Cortex of kidney (tissue), 1 donor: Measurements from ENCODE around the gene PCYT2.
A peak's percentile ranks its signal among the peaks of the same experiment; 100 is the strongest.

ENCODE experiments used
- DNase-seq: peaks from one replicate; lab custom pipeline; 2025; lab: John Stamatoyannopoulos, UW

Gene PCYT2

GRCh38 chr17:81869221-81870130 is 41.7 kb downstream of the PCYT2 start:
- no peak for DNase-seq

DNA sequence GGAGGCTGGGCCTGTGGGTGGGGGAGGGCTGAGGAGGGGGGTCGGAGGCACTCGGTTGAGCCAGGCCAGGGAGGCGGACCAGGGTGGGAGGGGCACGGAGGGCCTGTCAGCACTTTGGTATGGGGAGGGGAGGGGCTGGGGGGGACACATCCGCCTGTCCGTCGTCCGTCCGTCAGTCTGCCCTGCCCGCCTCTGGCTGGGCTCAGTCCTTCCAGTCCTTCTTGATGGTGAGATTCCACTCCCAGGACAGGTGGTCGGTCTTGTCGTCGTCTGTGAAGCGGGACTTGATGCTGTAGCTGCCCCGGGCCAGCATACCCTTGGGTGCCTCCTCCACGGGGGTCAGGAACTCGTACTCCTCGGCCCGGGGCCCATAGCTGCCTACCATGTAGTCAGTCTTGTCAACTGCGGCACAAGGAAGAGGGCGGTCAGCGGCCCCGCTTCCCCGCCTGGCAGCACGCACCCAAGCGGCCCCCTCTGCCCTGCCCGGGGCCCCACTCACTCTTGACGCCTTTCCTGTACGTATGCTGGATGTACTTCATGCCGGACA is 42.5 kb downstream of the PCYT2 start:
- DNase-seq: no peak

- DNase-seq: no peak
These were observed 43.1 kb downstream of the PCYT2 start for GRCh38 chr17:81867991-81868673.

GRCh38 chr17:81867170-81867990 is 43.8 kb downstream of the PCYT2 start:
- no peak for DNase-seq

DNA sequence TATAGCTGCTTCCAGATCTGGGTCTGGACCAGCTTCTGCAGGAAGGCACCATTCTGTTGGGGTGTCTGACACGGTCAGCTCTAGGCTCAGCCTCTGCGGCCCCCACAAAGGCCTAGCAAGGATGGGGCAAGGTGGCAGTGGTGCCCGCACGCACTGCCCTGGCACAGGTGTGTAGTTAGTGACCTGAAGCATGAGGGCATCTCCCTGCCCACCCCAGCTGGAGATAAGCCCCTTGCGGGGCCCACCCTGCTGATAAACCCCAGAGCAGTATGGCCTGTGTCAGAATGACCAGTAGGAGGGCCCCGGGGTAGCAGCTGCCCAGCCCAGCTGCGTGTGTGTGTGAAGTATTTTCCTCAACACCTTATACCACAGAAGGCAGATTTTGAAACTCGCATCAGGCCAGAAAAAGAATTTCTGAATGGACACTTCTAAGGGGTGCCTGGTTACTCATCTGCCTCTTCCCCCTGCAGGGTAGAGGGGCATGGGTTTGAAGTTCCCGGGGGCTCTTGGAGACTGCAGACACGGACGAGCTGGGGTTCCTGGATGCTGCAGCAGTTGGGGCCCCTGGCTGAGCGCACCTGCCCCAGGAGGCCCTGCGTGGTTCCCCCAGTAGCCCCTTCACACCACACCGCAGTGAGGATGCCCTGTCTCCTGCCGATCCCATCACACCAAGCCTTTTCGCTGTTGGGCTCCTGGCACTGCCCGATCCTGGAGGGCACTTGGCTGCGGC is 44.6 kb downstream of the PCYT2 start:
- DNase-seq: no peak

- no peak for DNase-seq
These were observed 45.3 kb downstream of the PCYT2 start for GRCh38 chr17:81865733-81866439.

- no peak for DNase-seq
These were observed 45.9 kb downstream of the PCYT2 start for GRCh38 chr17:81865358-81865732.

DNA sequence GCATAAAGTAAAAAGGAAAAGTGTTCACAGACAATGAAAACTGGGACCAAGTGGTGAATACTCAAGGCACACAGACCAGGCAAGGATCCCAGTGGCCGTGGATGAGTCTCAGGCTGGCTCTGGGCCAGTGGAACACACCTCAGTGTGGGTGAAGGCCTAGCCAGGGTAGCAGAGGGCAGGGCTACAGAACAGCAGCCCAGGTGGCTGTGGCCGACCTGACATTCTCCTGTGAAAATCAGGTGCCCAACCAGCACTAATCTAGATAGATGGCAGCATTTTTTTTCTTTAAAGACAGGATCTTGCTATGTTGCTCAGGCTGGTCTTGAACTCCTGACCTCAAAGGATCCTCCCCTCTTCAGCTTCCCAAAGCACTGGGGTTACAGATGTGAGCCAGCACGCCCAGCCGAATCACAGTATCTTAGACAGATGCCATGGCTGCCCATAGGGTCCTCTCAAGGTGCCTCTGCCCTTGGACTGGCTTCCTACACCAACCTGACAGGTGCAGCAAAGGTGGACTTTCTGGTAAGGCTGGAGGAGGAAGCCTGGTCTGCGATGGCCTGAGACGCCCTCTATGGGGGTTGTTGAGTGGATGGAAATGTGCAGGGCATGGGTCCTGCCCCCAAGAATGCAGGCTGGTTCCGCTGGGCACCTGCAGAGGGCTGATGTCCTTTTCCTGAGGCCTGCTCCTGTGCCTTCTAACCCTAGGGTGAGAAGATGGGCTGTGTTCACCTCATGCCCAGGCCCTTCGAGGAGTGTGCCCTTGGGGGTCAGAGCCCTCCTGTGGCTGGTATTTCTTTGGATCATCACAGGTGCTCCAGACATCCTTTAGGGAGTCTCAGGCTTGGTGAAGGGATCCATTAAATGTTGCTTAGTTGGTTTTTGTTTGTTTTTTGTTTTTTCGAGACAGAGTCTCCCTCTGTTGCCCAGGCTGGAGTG is 47.1 kb downstream of the PCYT2 start:
- no peak for DNase-seq

- no peak for DNase-seq
These were observed 48.0 kb downstream of the PCYT2 start for GRCh38 chr17:81863123-81863675.

DNA sequence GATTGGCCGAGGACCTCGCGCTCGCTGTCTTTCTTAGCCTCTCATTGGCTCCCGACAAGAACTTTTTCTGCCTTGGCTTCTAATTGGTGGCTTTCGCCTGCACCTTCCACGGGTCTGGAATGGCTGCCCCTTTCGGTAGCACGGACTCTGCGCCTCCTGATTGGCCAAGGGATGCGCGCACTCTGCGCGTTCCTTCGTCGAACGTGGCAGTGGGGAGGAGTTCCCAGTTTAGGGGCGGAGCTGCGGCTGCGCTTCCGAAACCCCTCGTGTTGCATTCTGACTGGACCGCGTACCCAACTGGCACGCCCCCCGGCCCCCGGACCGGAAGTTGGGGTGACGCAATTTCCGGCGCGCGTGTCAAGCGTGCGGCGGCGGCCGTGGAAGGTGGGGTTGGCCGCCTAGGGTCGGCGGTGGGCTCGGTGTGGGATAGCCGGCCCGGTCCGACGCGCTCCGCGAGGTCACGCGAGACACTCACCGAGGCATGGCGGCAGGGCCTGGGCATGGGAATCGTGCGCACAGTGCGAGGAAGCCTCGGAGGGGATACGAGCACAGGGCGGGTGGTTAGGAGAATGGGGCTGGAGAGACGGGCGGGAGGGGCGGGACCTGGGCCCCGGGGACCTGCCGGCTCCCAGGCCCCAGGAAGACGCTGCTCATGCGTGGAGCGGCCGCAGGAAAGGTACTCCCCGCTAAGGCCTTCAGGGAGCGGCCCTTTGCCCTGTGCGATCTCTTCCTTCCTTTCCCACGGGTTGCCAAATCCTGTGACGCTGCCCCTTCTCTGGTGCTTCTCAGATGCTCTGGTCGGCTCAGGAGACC is 50.2 kb downstream of the PCYT2 start:
- DNase-seq: peak; percentile 97

DNA sequence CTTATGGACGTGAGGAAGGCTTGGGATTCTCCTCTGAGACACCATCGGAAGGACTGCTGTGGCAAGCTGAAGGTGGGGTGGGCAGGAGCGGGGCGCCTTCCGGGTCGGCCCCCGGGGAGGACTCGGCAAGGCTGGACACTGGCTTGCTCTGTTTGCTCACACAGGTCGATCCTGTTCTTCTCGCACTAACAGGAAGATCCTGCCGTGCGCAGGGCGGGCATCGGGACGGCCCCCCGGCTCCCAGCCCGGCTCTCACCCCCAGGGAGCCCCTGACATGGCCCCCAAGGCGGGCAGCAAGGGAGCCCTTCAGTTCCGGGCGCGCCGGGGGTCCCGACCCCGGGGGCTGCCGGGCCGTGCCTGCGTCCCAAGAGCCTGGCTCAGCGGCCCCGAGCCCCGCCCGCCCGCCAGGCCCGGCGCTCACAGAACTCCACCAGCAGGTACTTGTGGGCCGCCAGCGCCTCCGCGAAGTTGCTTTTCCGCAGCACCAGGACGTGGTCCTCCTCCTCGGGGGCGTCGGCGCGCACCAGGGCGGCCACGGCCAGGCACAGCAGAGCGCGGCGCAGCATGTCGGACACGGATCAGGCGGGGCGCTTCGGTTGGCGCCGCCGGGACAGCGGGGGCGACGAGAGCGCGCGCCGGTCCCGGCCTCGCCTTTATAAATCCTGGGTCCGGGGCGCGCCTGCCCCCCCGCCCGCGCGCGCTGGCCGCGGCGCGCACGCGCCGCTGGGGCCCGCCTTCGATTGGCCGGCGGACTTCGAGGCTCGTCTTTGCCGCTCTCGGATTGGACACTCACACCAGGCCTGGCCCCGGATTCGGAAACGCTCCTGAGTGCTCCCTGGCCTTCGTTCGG is 51.1 kb downstream of the PCYT2 start, which contains the start of gene P4HB:
Gene P4HB, minus strand, starts transcription at position 630 of the 850 bp plus-strand sequence. Its CDS starts 64 bp downstream, at position 566.
- no peak for DNase-seq

GRCh38 chr17:81858967-81859905 is 52.0 kb downstream of the PCYT2 start:
- no peak for DNase-seq

DNA sequence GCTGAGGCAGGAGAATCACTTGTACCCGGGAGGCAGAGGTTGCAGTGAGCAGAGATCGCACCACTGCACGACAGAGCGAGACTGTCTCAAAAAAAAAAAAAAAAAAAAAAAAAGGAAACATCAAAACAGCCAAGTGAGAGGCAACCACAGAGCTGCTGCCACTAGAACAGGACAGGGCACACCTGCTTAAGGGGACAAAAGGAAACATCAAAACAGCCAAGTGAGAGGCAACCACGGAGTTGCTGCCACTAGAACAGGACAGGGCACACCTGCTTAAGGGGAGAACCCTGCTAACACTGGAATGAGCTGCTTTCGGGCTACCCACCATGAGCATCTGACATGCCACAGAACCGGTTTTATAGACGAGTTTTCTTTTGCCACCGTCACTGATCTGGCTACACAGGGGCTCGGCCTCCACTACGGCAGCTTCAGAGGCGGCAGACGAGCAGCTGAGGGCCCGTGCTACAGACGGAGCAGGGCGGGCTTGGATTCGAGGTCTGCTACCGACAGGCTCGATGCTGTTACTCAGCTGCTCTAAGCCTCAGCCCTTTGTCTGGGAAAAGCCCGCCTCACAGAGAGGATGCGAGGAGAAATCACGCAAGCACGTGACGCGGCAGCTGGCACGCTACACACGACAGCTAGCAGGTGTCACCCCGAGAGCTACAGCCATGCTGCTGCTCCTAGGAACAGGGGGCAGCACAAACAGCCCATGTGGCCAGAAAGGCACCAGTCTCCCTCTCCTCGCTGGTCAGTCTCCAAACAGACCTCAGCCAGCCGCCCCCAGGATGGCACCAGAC is 52.8 kb downstream of the PCYT2 start:
- DNase-seq: no peak

DNA sequence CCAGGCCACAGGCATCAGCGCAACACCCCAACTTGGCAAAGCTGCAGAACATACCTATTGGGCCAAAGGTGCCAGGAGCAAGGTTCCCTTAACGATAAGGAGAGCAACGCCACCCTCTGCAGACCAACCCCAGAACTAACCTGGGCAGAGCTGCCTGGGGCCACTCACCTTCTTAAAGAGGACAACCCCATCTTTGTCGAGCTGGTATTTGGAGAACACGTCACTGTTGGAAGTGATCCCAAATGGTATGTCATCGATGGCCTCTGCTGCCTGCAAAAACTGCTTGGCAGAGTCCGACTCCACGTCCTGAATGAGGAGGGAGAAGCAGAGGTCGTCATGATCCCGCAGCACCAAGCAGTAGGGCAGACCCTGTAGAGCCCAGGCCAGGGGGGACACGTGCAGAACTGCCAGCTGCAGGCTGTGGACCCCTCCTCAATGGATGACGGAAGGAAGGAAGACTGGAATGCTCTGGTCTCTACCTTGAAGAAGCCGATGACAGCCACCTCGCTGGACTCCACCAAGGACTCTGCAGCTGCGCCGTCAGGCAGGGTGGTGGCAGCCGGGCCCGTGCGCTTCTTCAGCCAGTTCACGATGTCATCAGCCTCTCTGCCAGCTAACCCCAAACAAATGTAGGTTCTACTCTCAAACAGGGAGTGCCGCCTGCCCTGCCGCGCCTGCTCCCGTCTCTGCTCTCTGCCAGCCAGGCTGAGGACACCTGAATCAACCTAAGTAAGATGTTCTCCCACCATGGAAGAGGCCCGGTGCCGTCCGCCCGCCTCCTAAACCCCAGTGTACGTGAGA is 56.0 kb downstream of the PCYT2 start:
- no peak for DNase-seq

DNA sequence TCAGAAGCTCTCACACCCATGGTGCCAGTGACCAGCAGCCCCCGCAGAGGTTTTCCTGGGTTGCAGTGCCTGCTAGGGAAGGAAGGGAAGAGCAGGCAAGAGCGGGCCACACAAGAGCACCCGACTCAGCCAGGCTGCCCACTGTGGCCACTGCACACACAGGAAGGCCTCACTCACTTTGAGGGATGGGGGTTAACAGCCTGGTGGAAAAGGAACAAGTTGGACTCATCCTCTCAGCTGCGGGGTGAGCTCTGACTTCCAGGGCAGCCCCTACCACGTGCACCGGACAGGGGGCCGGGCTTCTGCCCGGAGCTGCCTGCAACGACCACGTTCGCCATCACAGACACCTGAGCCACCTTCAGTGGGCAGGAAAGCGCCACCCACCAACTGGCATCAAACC is 59.0 kb downstream of the PCYT2 start:
- DNase-seq: no peak
